ENCODE measurements around the gene MFNG.

The MFNG gene

DNA sequence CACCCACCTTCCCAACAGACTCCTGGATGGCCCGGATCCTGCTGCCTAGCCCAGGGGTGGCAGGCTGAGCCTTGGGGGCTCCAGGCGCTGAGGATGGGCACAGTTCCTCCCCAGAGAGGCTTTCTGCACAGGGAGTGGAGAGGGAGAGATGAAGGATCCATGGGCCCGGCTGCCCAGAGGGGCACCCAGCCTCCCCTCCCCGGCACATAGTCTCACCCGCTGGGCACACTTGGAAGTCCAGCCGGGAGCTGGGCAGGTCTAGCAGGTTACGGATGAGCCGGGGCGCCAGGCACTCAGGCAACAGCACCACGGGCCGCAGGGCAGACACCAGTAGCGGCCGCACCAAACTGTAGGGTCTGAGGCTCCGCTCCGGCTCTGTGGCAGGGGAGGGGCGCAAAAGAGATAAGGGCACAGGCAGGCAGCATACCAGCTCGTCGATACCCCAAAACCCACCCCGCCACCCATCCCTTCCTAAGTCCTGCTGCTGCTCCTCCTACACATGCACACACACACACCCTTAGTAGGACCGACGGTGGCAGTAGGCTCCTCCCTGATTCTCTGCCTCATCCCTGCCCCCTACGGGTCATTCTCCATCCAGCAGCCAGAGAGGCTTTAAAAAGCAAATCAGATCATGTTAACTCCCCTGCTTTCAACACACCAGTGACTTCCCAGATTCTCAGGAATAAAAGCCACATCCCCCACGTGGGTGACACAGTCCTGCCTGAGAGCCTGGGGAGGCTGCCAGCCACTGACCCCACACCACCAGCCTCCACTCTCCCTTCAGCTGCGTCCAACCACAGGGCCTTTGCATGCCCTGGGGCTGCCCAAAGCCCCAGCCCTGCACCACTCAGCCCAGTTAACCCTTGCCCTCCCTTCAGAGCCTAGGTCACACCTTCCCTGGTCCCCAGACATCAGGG, 6.5 kb upstream of the MFNG start:
- DNase-seq (ENCODE audit: low read depth), result peak; percentile 25

GRCh38 chr22:37491559-37492427, 5.6 kb upstream of the MFNG start:
- DNase-seq (ENCODE audit: low read depth), result no peak

GRCh38 chr22:37491106-37491505, 4.9 kb upstream of the MFNG start:
- no peak for DNase-seq (ENCODE audit: low read depth)

DNA sequence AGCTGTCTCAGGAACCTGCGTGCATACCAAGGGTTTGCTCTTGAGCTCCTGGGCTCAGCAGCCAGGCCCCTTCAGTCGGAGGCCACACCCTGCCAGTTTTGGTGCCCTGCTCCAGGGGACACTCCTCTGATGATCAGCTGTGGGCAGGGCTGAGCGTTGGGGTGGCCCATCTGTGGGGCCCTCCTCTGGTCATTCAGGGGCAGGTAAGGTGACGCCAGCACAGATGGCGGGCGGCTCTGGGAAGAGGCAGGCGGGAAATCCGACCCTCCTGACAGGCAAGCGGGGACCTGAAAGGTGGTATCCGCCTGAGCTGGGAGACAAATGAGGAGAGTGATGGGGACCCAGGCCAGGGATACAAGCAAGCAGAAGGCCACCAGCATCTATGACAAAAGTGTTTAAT, 3.8 kb upstream of the MFNG start:
- DNase-seq (ENCODE audit: low read depth), result no peak

DNA sequence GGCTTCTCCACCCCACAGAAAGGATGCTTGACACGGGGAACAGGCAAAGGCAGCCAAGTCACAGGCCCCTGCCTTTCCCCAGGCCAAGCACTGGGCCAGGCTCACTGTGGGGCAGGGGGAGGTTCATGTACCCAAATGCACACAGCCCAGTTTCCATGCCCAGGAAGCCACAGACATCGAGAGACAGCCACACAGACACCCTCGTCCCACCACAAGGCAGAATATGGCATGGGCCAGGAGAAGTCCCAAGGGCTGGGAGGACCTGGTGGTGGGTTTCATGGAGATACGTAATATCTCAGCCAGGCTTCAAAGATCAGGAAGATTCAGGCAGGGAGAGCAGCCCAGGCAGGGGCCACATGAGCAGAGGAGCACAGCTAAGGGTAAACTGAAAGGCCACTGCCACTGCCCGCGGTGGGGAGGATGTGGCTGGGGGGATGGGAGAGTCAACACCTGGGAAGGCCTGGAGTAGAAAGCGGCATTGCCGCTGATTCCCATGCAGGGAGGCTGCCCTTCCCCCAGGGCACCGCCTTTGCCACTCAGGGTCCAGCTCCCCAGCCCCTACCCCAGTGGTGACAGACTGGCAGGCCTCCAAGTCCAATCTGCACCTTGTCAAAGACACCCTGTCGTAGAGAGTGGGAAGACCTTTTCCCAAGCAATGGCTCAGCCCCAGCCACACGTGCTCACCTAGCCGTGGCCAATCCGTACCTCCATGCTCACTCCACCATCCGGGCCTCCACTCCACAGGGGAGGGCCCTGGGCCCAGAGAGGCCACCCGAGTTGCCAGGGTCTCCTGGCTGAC, 2.4 kb upstream of the MFNG start:
- no peak for DNase-seq (ENCODE audit: low read depth)

DNA sequence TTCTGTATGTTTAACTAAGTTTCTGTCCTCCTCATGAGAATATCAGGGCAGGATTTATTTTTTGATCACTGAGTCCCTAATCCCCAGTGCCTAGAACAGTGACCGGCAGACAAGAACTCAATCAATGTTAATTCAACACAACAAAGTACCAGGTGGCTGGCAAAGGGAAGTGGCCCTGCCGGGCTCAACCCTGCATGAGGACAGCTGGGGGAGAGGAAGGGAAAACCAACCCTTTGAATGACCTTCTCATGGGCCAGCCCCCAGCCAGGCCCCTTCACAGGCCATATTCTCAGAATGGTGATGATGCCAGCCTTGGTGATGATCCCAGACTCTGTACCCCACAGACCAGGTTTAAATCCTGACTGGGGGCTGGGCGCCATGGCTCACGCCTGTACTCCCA, 1.4 kb upstream of the MFNG start:
- DNase-seq (ENCODE audit: low read depth), result no peak

- DNase-seq (ENCODE audit: low read depth), result no peak
Observed at GRCh38 chr22:37487129-37487528, 945 bp upstream of the MFNG start.

DNA sequence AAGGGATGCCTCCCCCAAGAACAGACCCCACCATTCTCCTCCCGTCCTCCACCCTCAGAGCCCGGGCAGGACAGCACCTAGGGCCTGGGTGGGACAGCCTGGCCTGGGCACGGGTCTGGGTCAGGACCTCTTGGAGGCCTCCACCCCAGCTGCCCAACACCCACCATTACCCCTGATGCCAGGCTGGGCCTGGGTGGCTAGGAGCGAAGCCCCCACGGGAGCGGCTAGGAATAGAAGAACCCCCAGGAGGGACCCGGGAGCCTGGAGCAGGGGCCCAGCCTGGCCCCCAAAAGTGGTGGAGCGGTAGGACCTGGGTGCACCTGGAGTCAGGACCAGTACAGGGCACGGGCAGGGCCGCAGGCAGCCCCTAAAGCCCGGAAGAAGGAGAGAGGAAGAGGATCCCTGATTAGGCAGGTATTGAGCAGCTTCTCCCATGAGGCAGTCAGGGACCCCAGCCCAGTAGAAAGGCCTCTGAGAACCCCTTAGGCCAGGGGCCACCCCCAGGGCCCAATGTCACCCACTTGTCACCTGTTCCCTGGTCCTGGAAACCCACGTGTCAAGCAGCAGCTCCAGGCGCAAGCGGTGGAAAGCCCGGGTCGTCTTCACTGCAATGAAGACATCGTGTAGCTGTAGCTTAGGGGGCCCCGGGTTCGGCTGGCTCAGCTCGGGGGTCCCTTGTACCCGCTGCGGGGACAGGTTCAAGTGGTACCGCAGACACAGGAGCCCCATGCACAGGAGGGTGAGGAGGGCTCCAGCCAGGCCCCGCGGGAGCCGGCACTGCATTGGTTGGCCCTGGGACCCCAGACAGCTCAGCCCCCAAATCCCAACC, 575 bp downstream of the MFNG start:
- DNase-seq (ENCODE audit: low read depth), result no peak

DNA sequence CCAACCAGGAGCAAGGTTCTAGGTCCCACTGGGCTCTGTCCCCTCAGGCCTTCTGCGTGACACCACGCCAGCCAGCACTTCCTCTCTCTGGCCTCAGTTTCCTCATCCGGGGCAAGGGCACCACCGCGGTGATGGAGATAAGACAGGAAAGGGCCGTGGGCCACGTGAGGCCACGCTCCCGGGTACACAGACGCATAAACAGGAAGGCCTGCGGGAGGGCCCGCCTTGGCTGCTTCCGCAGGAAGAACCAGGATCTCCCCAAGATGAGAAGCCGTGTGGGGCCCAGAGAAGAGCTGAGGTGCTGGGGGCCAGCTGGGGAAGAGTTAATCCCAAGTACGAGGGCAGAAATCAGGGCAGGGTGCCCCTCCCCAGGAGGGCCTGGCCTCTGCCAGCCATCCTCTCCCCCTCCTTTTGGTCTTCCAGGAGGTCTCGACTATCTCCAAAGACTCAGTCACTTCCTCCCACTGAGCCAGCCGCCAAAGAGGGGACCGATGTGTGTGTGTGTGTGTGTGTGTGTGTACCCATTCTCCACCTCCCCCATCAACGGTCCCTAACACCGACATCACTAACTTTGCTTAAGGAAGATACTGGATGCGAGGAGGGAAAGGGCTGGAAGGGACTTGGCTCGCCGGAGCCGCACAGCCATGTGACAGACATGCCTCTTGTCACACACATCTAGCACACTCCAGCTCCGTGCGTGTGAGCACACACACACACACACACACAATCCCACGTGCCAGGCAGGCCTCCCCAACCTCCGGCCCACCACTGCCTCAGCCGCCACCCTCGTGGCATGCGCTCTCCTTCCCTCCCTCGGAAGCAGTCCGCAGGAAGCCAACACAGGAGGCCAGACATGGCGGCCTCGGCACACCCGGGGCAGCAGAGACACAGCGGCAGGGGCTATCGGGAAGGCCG, 1.4 kb downstream of the MFNG start:
- no peak for DNase-seq (ENCODE audit: low read depth)

- DNase-seq (ENCODE audit: low read depth), result no peak
Observed at GRCh38 chr22:37483050-37483449, 3.1 kb downstream of the MFNG start.

DNA sequence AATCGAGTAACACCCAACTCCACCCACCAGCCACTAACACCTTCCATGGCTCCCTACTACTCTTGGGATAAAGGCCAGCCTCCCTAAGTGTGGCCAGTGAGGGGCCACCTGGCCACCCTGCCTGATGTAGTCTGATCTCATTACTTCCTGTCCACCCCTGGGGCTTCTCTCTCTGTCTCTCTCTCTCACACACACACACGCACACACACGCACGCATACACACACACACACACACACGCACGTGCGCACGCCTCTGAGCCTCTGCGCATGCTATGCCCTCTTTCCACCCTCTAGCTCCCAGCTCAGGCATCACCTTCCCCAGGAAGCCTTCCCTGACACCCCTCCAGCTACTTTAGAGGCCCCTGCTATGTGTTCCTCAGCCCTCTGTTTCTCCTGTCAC, 3.9 kb downstream of the MFNG start:
- DNase-seq (ENCODE audit: low read depth), result no peak

- no peak for DNase-seq (ENCODE audit: low read depth)
Observed at GRCh38 chr22:37481347-37481907, 4.8 kb downstream of the MFNG start.

DNA sequence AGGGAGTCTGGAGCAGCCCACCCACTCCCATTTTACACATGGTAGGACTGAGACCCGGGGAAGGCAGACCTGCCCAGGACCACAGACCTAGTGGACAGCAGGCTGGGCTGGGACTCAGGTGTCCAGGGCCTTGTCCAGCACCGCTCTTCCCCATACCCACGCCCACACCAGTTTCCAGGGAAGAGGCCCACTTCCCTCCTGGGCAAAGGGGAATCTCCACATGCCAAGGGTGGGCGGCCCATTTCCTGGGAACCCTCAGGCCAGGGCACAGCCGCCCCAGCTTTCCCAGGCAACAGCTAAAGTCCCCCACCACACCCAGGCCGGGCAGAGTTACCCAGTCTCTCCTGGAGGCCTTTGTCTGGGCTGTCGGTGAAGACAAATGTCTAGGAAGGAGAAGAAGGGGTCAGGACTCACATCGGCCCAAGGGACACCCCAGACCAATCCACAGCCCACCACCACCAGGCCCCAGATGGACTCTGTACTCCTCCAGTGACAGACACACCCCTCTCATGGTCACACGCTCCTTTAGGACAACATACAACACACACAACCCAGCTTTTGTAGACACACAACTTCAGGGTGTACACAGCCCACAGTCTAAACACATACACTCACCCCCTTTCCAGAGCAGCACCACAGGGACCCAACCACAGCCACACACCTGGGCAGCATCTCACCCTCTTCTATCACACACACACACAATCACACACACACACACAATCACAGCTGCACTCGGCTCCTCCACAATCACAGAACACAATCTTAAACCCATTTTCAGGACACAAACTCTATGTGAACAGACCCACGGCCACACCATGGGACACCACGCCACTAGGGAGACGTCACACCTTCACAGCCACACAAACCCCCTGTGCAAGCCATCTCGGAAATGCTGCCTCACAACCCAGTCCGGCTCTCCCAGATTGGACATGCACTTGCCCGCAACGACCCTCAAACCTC, 5.5 kb downstream of the MFNG start:
- DNase-seq (ENCODE audit: low read depth), result no peak

- DNase-seq (ENCODE audit: low read depth), result no peak
Observed at GRCh38 chr22:37479196-37479595, 7.0 kb downstream of the MFNG start.

DNA sequence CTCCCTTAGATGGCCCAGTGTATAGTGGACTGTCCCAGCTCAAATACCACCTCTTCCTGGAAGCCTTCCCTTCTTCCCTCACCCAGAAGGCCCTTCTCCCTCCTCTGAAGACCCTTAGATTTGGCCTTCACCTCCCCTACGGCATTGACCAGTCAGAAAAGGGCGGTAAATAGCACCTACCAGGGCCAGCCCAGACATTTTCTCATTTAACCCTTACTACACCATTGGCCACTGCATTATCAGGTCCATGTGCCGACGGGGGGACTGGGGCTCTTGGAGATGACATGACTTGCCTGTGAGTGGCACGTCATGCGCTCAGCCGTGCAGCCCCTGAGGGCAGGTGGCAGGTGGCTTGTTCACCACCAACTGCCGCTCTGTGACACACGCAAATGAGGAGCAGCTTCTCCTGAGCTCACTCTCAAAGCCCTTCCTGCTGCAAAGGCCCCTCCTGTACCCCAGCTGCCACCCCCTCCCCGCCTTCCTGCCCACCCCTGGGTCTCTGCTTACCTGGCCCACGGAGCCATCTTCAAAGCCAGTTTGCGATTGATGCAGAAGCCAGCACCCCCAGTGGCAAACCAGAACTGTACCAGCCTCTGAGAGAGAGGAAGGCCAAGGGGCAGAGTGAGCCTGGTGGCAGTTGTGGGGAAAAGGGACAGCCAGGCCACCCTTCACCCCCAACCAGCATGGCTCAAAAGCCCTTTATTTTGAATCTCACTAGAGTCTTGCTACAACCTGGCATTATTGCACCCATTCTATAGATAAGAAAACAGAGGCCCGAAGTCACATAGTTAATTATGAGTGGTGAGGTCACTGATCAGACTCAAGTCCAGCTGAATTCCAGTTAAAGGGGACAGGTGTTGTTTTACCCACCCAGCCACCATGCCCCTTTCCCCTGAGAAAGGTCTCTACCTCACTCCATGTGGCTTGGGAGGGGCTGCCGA, 9.5 kb downstream of the MFNG start:
- DNase-seq (ENCODE audit: low read depth), result no peak

DNA sequence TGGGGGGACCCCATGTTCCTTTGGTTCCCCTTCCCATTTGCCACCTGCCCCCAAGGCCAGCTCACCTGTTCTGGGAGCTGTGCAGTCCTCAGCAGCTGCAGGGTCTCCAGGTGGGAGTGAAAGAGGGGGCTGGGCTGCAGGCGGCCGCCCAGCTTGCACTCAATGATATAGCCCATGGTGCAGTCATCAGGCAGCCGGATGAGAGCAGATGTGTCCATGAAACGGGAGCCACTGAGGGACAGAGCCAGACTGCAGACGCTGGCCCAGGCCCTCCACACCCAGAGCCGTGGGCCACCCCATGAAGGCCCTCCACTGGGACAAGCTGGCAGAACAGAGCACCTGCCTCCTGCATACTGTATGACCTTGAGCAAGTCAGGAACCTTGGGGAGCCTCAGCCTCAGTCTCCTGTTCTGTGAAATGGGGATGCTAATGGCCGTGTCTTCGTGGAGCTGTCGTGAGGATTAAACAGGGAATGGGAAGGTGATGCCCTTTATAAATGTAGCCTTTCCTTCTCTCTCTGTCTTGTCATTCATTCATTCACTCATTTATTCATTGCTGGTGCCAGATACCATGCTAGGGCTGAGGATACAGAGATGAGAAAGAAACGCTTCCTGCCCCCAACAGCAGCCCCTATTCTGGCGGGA, 11.6 kb downstream of the MFNG start:
- no peak for DNase-seq (ENCODE audit: low read depth)

DNA sequence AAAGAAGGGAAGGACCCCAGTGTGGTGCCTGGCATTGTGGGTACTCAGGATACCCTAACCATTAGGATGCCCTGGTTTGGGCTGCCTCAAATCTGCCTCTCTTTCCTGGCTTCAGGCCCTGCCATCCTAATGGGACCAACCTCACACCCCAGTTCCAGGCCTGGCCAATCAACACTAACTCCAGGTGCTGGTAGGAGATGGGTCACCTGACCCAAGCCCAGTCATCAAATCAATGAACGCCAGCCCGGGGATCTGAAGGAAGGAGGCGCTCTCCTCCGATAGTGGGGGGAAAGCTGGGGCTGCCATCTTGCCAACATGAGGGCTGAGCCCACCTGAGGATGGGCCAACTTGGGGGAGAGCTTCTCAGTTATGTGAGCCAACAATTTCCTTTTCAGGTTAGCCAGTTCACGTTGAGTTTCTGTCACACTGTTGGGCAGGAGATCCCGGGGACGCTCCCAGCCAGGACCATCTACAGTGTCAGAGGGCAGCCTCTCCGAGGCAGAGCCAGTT, 12.7 kb downstream of the MFNG start:
- DNase-seq (ENCODE audit: low read depth), result no peak
